Activated CD8-positive, alpha-beta T cell treated with anti-CD3 and anti-CD28 coated beads for 36 hours (primary cell): ENCODE results near the gene HS3ST3A1. TPM values are rescaled to one million over a fixed set of nuclear protein-coding genes. Genes with fewer than 3 reads are reported as not detected.

Source experiments
- ATAC-seq: fragments of 200-7000 bp; cut with Tn5 transposase; one replicate; pipeline ENCODE4 v1.10.0; 2021; ENCODE audit warnings: mild to moderate bottlenecking, moderate library complexity
- CTCF ChIA-PET: fragments of 350-600 bp; sonication (Branson Sonifier 250); formaldehyde crosslinking; loops from one replicate; lab custom pipeline; 2021; ENCODE audit warnings: antibody characterized with exemption; lab: Charles Lee
- POLR2A ChIA-PET: fragments of 350-600 bp; sonication (Branson Sonifier 250); formaldehyde crosslinking; loops from one replicate; lab custom pipeline; 2021; ENCODE audit warnings: antibody characterized with exemption; lab: Charles Lee
- DNase-seq: peaks from one replicate; pipeline ENCODE4 v3.0.0-alpha.2; 2020
- H3K27ac Mint-ChIP-seq: one replicate; pipeline ENCODE4 v1.8.0; 2021; ENCODE audit warnings: mild to moderate bottlenecking, mixed read lengths
- H3K27me3 Mint-ChIP-seq: one replicate; pipeline ENCODE4 v1.8.0; 2021; ENCODE audit warnings: mixed read lengths
- H3K36me3 Mint-ChIP-seq: one replicate; pipeline ENCODE4 v1.8.0; 2021; ENCODE audit warnings: low read depth, mixed read lengths
- H3K4me1 Mint-ChIP-seq: one replicate; pipeline ENCODE4 v1.8.0; 2021; ENCODE audit warnings: low read depth, mixed read lengths
- H3K4me3 Mint-ChIP-seq: one replicate; pipeline ENCODE4 v1.8.0; 2021; ENCODE audit warnings: mild to moderate bottlenecking, moderate library complexity, mixed read lengths
- H3K9me3 Mint-ChIP-seq: one replicate; pipeline ENCODE4 v1.8.0; 2021; ENCODE audit warnings: mixed read lengths
- intact Hi-C: fragments of 100-400 bp; cut with micrococcal nuclease; formaldehyde crosslinking; loops from one replicate; pipeline ENCODE4 v1.10.0; 2022
- total RNA-seq, 2 experiments: library from RNA; stranded (reverse); gene quantifications; one replicate each; pipeline ENCODE4 v1.2.3, GENCODE V29; 2021
- TF ChIP-seq, protein P1 (sequence below): fragments of 200-600 bp; IDR thresholded peaks from one replicate; pipeline ENCODE4 v1.8.0; 2022; ENCODE audit warnings: antibody characterized with exemption, mild to moderate bottlenecking

Gene HS3ST3A1
- total RNA-seq, 2 experiments from 2014 or later: 0.11 TPM; not detected in 1

GRCh38 chr17:13581925-13582324 is 19.8 kb downstream of the HS3ST3A1 start:
- ChIA-PET CTCF (no interaction called here), POLR2A (no interaction called here)
- H3K27ac Mint-ChIP-seq: no peak overlapping the region
- H3K4me1 Mint-ChIP-seq: no peaks in the 10 kb centered on the region
- H3K36me3 Mint-ChIP-seq: no peaks in the 10 kb centered on the region
- H3K4me3 Mint-ChIP-seq: no peak overlapping the region
- H3K27me3 Mint-ChIP-seq: peaks cover 7% of the 10 kb centered on the region
- ATAC-seq (no peak), DNase-seq (no peak)
- H3K9me3 Mint-ChIP-seq: peaks cover under 1% of the 10 kb centered on the region
- TF ChIP-seq, protein P1, sequence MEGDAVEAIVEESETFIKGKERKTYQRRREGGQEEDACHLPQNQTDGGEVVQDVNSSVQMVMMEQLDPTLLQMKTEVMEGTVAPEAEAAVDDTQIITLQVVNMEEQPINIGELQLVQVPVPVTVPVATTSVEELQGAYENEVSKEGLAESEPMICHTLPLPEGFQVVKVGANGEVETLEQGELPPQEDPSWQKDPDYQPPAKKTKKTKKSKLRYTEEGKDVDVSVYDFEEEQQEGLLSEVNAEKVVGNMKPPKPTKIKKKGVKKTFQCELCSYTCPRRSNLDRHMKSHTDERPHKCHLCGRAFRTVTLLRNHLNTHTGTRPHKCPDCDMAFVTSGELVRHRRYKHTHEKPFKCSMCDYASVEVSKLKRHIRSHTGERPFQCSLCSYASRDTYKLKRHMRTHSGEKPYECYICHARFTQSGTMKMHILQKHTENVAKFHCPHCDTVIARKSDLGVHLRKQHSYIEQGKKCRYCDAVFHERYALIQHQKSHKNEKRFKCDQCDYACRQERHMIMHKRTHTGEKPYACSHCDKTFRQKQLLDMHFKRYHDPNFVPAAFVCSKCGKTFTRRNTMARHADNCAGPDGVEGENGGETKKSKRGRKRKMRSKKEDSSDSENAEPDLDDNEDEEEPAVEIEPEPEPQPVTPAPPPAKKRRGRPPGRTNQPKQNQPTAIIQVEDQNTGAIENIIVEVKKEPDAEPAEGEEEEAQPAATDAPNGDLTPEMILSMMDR: no peak
- intact Hi-C loops: no loop called here

DNA sequence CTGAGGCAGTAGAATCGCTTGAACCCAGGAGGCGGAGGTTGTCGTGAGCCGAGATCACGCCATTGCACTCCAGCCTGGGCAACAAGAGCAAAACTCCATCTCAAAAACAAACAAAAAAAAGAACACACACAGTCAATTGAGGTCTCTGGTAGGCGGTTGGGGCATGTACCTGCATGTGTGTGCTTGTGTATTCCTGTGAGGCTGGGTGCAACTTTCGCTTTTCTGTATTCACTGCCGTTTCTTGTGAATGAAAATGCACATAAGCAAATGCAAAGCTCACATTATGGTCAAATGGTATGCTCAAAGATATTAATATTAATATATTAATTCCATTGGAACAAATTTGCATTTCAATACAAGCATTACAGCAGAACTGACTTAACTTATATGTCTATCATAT is 20.9 kb downstream of the HS3ST3A1 start:
- no peak for DNase-seq
- Mint-ChIP-seq H3K4me3 (no peak overlapping the region), H3K4me1 (no peaks in the 10 kb centered on the region), H3K27me3 (peaks cover 9% of the 10 kb centered on the region), H3K27ac (no peak overlapping the region), H3K36me3 (no peaks in the 10 kb centered on the region), H3K9me3 (peaks cover 4% of the 10 kb centered on the region)
- ChIA-PET CTCF (no interaction called here), POLR2A (interaction anchor here (1.3 kb wide), 1 partner anchor 12 kb away, joined by 3 read pairs; no protein-coding TSS in a partner anchor)
- no peak for ATAC-seq
- intact Hi-C loops: no loop called here
- TF ChIP-seq, protein P1: no peak

DNA sequence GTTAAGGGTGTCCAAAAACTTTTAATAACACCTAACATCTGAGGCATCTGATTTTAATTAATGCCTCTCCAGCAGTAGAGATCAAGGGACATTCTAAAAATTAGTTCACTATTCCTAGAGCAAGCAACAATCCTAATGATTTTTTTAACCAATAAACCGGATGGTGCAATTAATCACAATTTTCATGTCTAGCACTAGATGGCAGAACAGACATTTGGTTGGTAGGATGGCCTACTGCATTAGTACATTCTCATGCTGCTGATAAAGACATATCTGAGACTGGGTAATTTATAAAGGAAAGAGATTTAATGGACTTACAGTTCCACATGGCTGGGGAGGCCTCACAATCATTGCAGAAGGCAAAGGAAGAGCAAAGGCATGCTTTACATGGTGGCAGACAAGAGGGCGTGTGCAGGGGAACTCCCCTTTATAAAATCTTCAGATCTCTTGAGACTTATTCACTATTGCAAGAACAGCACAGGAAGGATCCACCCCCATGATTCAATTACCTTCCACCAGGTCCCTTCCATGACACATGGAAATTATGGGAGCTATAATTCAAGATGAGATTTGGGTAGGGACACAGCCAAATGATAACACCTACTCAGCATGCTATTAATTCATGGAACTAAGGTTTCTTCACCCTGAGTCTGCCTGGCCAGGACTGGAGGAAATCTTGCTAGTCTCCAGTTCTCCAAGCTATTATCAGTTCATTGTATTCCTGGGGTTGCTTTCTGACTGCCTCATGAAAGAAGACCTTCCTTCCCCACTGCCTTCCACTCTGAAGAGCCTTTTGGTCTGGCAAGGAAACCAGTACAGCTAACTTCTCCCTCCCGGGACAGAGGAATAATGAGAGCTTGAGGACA is 24.8 kb downstream of the HS3ST3A1 start:
- DNase-seq: no peak
- POLR2A ChIA-PET: no interaction called here
- Mint-ChIP-seq H3K27ac (no peak overlapping the region), H3K9me3 (peaks cover 4% of the 10 kb centered on the region), H3K36me3 (no peaks in the 10 kb centered on the region), H3K27me3 (peaks cover 24% of the 10 kb centered on the region), H3K4me3 (no peak overlapping the region), H3K4me1 (no peaks in the 10 kb centered on the region)
- TF ChIP-seq, protein P1: no peak
- CTCF ChIA-PET: no interaction called here
- no peak for ATAC-seq
- intact Hi-C loops: no loop called here

DNA sequence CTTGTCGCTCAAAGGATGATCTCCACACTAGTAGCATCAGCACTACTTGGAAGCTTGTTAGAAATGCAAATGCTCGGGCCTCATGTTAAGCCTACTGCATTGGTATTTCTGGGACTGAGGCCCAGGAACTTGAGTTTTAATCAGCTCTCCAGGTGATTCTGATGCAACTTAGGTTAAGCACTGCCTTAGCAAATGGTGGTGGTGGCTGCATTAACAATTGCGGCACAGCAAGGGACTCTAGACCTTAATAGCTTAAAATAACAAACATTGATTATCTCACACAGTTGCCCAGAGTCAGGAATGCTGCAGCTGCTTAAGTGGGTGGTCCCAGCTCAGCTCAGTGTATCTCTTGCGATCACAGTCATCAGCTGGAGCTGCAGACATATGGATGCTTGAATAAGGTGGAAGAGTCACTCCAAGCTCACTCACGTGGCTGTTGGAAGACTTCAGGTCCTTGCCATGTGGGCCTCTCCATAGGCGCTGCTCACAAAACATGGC is 25.8 kb downstream of the HS3ST3A1 start:
- no peaks in the 10 kb centered on the region for H3K4me1 Mint-ChIP-seq
- CTCF ChIA-PET: interaction anchor here (1.2 kb wide), 1 partner anchor 12 kb away, joined by 5 read pairs; no protein-coding TSS in a partner anchor
- ATAC-seq (no peak), DNase-seq (no peak)
- H3K27me3 Mint-ChIP-seq: peaks cover 27% of the 10 kb centered on the region
- H3K27ac Mint-ChIP-seq: no peak overlapping the region
- TF ChIP-seq, protein P1: no peak
- POLR2A ChIA-PET: no interaction called here
- intact Hi-C loops: no loop called here
- no peaks in the 10 kb centered on the region for H3K36me3 Mint-ChIP-seq
- peaks cover 4% of the 10 kb centered on the region for H3K9me3 Mint-ChIP-seq
- no peak overlapping the region for H3K4me3 Mint-ChIP-seq

GRCh38 chr17:13575466-13575865 is 26.3 kb downstream of the HS3ST3A1 start:
- DNase-seq (no peak), ATAC-seq (no peak)
- ChIA-PET POLR2A (no interaction called here), CTCF (interaction anchor here (1.2 kb wide), 1 partner anchor 12 kb away, joined by 5 read pairs; no protein-coding TSS in a partner anchor)
- H3K36me3 Mint-ChIP-seq: no peaks in the 10 kb centered on the region
- intact Hi-C loops: no loop called here
- TF ChIP-seq, protein P1: no peak
- peaks cover 4% of the 10 kb centered on the region for H3K9me3 Mint-ChIP-seq
- no peaks in the 10 kb centered on the region for H3K4me1 Mint-ChIP-seq
- no peak overlapping the region for H3K27ac Mint-ChIP-seq
- H3K4me3 Mint-ChIP-seq: no peak overlapping the region
- peaks cover 27% of the 10 kb centered on the region for H3K27me3 Mint-ChIP-seq
